ENCODE results near the gene TMEM196.

GRCh38 chr7:19713676-19714075 is 59.7 kb downstream of the TMEM196 start:
- TF ChIP-seq CTCF (IDR thresholded peaks at IDR 0.05; ENCODE audit: low read depth, low read length) (peak; percentile 56), EZH2phosphoT487 (IDR thresholded peaks at IDR 0.05; ENCODE audit: low read depth) (no peak)

Data from OCI-LY3 (cell line).